GM12874 (cell line): ENCODE measurements around the gene AKIP1.
A peak's percentile ranks its signal among the peaks of the same experiment; 100 is the strongest.

Experiments
- TF ChIP-seq, protein P1 (sequence below): IDR thresholded peaks from 2 replicates; pipeline ENCODE4 v1.5.1; 2011; ENCODE audit warnings: low read depth, mild to moderate bottlenecking, control low read depth, low read length, moderate library complexity; ENCODE audit not compliant: insufficient read depth

Gene AKIP1

DNA sequence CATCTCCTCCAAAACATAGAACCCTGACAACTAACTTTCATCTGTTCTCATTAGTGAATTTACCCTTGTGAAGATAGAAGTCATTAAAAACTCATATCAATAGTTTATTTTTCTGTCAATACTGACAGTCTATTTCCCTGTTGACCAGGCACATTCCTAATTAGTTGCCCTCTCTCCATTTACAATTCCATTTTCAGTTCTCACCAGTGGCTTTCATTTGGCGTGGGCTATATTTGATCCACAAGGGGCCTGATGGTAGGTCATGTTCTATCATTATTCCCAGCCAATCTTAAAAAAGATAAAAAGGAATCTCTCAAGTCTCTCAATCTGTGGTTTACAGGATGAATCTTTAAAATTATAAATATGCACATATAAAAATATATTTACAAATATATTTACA lies 3.9 kb upstream of the AKIP1 start:
- TF ChIP-seq, protein P1, sequence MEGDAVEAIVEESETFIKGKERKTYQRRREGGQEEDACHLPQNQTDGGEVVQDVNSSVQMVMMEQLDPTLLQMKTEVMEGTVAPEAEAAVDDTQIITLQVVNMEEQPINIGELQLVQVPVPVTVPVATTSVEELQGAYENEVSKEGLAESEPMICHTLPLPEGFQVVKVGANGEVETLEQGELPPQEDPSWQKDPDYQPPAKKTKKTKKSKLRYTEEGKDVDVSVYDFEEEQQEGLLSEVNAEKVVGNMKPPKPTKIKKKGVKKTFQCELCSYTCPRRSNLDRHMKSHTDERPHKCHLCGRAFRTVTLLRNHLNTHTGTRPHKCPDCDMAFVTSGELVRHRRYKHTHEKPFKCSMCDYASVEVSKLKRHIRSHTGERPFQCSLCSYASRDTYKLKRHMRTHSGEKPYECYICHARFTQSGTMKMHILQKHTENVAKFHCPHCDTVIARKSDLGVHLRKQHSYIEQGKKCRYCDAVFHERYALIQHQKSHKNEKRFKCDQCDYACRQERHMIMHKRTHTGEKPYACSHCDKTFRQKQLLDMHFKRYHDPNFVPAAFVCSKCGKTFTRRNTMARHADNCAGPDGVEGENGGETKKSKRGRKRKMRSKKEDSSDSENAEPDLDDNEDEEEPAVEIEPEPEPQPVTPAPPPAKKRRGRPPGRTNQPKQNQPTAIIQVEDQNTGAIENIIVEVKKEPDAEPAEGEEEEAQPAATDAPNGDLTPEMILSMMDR: no peak

DNA sequence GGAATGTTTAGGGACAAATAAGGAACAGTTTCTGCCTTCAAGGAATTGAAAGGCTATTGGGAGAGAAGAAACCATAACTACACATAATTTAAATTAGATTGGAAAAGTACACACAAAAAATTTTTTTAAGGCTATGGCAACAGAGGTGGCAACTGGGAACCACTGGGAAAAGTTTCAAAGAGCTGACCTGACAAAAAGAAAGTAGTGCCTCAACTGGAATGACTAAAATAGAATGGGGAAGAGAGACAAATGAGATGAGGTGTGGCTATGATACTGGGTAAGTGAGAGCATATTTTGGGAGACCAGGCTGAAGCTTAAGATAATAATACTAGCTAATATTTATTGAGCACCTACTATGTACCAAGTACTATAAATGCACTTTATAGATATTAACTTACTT lies 2.9 kb upstream of the AKIP1 start:
- TF ChIP-seq, protein P1: no peak

DNA sequence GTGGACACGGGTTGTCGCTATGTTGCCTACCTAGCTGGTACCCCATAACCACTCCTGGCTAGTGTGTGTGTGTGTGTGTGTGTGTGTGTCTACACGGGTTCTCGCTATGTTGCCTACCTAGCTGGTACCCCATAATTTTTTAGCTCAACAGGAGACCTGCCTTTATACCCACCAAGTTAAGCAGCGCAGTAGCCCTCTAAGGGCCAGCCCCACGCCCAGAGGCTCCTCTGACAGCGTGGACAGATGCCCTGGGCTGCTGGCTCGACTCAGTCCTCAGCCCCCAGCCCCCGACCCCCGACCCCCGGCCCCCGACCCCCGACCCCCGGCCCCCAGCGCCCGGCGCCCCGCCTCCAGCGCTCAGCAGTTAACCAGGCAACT lies 351 bp upstream of the AKIP1 start:
- TF ChIP-seq, protein P1: no peak

DNA sequence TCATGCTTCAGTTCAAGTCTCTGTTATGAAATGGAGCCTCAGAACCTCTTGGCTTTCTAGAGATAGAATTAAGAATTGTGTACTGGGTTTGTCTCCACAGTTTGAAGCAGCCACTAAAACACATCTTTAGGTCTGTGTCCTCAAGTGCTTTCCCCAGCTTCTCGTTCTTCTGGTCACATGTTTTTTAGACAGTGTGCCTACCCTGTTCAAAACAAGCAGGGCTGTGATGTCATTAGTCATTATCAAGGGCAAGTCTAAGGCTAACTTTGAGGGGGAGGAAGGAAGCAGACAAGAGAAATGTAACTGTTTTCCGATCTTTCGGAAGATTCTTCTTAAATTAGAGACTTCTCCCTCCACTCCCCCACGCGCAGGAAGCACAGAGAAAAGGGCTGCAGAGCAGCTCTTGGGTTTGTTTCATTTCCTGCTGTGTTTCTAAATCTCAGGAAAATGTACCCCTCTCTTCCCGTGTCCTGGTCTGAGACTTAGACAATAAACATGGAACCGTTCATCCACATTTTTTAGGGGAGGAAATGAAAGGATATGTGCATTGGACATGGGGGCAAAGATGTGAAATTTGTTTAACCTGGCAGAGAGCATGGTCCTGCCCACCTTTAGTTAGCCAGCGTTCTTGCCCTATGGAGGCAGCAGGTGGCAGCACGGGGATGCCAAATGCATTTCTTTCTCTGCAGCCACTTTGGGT lies 3.1 kb downstream of the AKIP1 start:
- TF ChIP-seq, protein P1: peak; percentile 79

DNA sequence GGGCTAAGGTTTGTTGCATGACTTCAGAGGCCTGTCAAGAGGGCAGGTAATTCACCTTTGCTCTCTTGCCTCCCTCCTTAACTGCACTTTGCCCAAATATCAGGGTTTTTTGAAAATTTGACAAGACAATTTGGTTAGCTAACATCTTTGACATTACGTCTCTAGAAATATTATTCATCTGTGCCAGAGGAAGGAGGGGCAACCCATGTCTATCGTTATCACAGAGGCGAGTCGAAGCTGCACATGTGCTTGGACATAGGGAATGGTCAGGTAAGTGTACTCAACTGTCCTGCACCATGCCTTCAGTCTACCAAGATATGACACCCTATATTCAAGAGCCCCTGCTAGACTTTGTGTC lies 3.7 kb downstream of the AKIP1 start:
- TF ChIP-seq, protein P1: no peak

DNA sequence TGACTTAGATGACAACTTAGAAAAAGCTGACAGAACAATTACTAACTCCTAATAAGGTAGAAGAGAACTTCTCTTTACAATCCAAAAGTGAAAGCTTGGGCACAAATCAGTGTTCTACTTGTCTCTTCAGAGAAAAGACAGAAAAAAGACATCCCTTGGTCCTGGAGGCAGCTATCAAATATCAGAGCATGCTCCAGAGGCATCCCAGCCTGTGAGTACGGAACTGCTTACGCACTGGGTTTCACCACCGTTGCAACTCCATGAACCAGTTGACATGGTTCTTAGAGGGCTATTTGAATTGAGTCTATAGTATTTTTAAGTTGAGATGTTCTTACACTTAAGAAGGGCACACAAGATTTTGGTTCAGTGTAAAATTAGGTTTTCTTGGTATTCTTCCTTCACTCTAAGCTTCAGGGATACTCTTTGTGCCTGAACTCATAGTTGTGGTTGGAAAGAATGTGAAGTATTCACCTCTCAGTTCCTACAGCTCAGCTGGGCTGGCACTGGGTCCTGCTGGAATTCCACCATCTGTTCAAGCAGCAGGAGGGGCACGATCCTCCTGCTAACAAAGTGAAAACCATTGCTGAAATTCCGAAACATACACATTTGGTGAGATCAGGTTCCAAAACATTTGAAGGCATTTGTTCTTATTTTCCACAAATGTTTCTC lies 6.3 kb downstream of the AKIP1 start:
- TF ChIP-seq, protein P1: no peak

DNA sequence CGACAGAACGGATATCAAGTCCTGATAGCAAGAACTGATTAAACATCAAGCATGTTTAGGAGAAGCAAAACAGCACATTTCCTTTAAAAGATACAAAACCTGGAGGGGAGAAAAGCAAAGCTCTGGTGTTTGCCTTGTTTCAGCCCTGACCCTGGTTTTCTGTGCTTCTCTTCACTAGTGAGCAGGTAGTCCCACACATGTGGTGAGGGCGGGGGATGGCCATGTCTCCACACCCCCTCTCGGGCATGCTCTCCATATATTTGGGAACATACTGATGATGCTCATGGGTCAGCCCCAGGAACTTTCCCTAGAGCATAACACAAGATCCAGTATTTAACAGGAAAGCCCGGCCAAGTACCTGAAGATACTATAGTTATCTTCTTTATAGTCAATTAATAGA lies 11.7 kb downstream of the AKIP1 start:
- TF ChIP-seq, protein P1: no peak
